HG02763 (cell line): Measurements from ENCODE around the gene TSPAN13.
"Not testable (repeated sequence)": the region's sequence is repeated elsewhere in the genome, so short reads cannot be mapped to it uniquely, and the experiment has no call there.

Source experiments
- ATAC-seq: cut with Tn5 transposase; IDR thresholded peaks from one replicate; pipeline ENCODE4 v1.9.1; 2021; ENCODE audit warnings: mild to moderate bottlenecking, moderate library complexity; ENCODE audit not compliant: unreplicated experiment

Gene TSPAN13

DNA sequence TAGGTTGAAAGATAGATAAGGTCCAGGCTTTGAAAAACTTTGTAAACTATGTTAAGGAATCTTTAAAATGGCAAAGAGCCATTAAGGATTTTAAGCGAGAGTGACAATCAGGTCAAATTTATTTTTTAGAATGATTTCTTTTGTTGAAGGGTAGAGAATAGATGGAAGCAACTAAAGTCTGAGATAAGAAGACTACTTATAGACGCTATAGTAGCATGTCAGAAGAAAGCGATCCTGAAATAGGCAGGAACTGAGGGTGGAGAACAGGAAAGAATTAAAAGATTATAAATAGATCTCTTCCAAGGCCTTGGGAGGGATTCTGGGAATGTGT, 13.0 kb upstream of the TSPAN13 start:
- no peak for ATAC-seq

DNA sequence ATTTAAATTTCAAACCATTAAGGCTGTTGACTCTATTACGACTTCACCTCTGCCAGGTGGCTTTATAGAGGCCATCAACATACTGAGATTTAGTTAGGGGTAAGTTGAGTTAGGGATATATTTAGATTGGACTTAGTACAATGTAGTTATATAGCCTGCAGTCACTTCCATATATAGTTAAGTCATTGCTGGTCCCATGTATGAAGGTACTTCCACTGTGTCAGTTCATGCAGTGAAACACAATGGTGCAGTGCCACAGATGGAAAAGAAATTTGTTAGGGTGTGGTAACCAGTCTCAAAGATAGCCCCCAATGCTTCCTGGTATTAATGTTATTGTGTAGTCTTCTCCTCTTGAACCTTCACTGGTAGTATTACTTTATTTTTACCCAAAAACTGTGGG, 12.6 kb upstream of the TSPAN13 start:
- no peak for ATAC-seq

DNA sequence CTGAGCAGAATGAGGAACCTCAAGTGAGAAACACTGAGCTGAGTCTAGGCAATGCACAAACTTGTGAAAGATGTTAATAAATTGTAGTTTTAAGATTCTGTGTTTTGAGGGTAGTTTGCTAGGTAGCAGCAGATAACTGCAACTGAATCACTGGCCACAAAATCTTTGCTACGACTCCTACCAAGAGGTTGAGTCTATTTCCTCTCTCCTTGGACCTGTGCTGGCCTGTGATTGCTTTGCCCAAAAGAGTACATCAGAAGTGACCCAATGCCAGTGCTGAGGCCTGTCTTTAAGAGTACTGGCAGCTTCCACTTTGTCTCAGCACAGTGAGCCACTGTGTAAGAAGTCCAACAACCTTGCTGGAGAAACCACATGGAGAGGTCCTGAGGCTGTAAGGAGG, 11.9 kb upstream of the TSPAN13 start:
- ATAC-seq, result no peak

DNA sequence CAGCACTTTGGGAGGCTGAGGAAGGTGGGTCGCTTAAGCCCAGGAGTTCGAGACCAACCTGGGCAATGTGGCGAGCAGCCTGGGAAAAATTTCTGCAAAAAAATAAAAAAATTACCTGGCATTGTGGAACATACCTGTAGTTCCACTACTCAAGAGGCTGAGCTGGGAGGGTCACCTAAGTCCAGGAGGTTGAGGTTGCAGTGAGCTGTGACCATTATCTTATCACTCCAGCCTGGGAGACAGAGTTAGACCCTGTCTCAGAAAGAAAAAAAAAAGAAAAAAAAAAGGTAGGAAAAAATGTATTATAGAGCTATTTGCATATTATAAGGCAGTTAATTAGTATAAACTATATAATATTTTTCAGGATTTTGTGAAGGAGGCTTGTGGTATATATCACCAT, 11.0 kb upstream of the TSPAN13 start:
- ATAC-seq, result no peak

DNA sequence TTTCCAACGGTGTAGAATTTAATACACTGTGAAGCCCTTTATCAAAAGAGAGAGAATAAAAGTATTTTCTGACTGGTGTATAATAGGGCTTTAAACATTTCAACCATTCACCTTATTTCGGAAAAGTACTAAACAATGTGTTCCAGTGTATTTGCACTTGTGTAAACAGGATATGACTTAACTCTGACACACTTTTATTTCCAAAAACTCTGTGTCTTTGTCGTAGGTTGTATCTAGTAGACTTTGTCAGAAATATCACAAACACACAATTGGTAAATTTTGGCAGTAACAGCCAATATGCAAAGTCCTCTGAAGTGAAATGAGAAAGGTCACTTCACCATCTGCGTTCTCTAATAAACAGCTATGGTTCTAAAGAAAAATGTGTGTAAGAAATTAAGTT, 10.3 kb upstream of the TSPAN13 start:
- no peak for ATAC-seq

DNA sequence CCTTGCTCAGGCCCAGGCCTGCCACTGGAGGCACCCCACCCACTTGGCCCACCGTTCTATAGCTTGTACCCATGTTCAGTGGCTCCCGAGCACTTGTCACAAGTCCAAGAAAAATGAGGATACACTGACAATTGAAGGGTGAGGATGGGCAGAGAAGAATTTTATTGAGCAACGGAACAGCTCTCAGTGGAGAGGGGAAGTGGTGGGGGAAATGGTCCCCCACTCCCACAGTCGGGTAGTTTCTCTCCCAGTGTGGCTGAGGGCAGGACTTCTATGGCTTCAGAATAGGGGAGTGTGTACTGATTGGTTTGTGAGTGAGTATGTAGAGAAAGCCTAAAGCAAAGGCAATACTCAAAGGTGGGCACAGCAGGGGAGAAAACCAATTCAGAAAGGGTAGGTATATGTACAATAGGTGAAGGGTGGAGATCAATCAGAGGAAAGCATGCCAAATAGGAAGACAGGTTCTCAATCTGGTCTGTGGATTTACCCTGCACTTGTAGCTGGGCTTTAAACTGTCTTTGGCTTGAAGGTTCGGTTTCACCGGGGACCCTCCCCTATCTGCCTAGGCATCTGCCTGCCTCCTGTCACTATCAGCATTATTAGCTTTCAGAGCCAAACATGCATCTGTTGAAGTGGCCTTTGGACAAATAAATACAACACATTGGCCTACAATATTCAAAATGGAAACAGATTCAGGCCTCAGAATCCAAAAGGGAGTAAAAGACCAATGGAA, 8.9 kb upstream of the TSPAN13 start:
- ATAC-seq, result no peak

DNA sequence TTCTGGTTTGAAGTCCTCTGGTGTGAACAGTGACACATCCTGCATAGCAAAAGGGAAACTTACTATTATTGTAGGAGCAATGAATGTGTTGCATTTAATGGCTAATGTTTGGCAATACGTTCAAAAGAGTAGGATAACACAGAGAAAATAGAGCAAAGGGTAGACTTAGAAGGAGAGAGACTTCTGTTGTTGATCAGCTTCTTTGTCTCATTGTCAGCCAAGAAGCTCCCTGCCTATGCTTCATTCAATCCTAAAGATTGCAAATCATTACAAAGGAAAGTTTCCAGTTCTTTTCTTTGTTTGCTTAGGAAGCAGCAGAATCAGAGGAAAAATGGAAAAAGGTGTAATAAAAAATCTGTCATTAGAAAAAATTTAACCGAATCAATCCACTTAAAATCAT, 7.9 kb upstream of the TSPAN13 start:
- no peak for ATAC-seq

DNA sequence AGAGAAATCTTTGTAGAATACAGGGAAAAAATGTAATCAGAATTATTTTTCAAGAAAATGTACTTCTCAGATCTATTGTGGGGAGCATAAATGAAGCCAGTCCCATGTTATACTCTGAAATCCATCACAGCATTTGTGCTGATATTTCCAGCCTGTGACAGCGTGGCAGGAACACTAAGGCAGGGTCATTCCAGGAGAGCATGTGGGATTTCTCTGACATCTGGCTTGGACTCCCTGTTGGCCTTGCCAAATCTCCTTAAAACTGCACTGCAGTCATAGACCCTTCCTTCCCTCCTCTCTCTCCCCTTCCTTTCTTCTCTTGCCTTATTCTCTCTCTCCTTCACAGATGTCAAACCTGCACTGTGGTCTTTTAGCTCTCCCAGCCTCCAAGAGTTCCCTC, 6.5 kb upstream of the TSPAN13 start:
- no peak for ATAC-seq

DNA sequence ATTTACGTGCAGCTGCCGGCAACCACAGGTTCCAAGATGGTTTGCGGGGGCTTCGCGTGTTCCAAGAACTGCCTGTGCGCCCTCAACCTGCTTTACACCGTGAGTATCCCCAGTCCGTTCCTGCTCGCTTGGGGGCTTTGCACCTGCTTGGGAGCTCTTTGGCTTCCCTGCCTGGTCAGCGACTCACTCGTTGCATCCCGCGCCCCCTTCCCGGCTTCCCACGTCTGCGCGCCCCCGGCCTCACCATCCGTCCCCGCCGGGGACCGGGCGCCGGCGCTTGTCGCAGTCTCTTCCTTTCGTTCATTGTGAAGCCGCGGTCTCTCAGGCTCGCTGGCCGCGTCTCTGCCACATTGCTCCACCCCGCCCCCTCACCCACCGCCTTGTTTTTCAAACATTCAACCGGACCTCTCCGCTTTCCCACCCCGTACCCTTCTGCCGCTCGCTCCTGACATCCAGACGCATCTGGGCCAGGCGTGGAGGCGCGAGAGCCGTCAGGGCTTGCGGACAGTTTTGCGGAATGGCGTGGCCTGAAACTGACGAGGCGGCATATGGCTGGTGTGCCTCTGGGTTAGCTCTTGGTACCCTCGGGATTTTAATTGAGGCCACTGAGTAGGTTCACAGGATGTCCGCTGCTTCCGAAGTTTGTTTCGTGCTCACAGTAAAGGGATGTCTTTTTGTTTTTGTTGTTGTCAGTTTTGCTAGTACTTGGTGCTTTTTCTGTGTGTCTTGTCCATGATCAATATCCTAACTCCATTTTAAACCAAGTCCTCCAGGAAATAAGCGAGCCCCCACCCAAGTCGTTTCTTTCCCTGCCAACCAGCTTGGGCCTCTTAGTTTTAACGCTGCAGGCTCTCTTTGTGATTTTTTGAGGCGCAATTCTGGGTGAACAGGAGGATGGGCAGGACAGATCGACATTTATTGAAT, 639 bp downstream of the TSPAN13 start:
- ATAC-seq, result no peak

DNA sequence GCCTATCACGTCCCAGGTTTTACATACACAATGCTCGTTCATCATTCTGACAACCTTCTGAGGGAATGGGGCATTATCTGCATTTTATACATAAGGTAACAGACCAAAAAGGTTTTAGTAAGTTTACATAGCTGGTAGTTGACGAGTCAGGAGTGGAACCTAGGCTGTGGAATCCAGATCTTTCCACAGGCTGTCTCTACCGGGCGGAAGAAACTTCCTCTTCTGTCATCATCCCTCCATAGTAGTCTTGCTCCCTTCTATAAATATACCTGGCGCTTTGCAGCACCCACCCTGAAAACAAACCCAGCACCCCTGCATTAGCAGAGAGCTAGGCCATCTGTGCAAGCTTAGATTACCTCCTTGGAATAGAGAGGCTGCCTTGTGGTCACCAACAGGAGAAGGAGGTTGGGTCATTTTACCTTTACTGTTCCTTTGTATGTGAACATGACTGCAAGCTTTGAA, 1.3 kb downstream of the TSPAN13 start:
- ATAC-seq, result no peak

DNA sequence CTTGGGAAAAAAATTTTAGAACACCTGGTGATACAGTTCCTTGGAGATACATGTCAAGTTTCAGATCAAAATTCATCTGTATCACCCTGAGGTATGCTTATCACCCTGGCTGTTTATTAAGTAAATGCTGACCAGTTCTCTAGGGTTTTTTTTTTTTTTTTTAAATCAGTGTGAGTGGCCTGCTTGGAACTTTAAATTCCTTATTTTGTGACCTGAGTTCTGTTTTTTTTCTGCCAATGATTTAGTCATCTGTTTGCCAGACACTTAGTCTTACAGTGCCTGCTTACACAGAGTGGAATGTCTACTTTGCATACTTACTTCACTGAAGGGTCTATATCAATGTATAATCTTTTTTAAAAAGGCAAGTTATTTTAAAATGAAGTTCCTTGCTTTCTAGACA, 1.8 kb downstream of the TSPAN13 start:
- no peak for ATAC-seq

DNA sequence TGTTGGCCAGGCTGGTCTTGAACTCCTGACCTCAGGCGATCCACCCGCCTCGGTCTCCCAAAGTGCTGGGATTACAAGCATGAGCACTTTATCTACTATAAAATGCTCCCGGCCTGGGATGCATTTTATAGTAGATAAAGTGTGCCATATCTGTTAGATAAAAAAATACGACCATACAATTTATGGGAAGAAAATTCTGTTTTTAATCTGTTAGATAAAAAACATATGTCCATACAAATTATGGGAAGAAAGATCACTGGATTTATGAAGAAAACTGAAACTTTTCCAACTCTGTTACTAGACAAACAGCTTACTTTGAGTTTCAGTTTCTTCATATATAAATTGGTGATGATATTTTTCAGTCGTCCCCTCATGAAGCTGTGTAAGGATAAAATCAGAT, 4.5 kb downstream of the TSPAN13 start:
- no peak for ATAC-seq

DNA sequence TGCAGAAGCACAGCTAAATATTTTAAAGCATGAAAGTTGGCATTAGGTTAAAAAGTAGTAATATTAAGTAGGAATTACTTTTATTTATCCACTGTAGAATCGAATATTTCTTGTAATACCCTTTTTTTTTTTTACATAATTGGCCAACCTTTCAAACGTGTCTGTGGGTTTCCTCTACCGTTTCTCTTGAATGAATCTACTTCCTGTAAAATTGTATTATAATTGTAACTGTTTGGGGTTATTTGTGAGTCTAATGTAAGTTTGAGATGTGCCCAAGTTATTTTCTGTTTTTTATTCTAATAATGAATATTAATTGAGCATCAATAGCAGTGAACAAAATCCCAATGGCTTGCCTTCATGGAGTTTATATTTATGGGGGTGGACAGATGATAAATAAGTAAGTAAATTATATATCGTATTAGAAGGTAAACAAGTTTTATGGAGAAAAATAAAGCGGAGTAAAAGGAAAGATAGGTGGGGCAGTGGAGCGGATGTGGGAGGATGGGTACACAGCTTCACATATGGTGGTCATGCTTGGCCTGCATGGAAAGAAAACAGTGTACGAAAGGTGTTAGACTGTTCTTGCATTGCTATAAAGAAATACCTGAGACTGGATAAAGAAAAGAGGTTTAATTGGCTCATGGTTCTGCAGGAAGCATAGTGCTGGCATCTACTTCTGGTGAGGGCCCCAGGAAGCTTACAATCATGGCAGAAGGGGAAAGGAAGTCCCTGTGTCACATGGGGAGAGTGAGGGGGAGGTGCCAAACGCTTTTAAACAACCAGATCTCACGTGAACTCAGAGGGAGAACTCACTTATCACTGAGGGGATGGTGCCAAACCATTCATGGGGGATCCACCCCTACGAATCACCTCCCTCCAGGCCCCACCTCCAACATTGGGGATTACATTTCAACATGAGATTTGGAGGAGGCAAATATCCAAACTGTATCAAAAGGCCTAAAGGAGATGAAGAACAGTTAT, 5.4 kb downstream of the TSPAN13 start:
- ATAC-seq, result no peak

DNA sequence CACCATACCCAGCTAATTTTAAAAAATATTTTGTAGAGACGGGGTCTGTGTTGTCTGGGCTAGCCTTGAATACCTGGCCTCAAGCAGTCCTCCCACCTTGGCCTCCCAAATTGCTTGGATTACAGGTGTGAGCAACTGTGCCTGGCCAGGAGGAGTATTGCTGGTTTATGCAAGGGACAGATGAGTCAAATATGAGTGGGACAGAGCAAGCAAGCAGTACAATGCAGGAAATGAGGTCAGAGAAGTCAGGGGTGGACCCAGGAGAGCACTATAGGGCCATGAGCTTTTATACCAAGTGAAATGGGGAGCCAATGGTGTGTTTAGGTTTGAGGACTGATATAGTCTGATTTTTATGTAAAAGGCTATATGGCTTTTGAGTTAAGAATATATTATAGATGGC, 6.3 kb downstream of the TSPAN13 start:
- no peak for ATAC-seq

DNA sequence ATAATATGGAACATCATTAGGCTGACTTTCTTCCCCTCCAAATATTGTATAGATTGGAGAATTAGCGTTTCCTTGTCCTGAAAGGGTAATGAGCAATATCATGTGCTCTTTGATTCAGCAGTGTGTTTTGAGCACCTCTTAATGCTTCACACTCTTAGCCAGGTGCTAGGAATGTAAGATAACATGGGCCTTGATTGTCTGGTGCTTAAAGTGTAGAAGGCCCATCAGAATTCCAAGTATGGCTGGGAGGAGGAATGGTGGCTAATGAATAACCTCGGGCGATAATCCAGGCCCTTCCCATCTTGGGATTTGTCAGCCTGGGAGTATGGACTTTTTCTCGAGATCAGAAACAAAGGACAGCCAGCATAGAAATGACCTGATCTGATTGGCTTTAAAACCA, 8.6 kb downstream of the TSPAN13 start:
- ATAC-seq, result no peak

DNA sequence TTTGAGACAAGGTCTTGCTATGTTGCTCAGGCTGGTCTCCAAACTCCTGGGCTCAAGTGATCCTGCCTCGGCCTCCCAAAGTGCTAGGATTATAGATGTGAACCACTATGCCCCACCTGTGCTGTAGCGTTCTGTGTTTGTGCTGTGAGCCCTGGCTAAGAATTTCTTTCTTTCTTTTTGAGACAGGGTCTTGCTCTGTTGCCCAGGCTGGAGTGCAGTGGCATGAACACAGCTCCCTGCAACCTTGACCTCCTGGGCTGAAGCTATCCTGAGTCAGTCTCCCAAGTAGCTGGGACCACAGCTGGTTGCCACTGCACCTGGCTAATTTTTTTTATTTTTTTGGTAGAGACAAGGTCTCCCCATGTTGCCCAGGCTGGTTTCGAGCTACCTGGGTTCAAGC, 11.4 kb downstream of the TSPAN13 start:
- no peak for ATAC-seq

DNA sequence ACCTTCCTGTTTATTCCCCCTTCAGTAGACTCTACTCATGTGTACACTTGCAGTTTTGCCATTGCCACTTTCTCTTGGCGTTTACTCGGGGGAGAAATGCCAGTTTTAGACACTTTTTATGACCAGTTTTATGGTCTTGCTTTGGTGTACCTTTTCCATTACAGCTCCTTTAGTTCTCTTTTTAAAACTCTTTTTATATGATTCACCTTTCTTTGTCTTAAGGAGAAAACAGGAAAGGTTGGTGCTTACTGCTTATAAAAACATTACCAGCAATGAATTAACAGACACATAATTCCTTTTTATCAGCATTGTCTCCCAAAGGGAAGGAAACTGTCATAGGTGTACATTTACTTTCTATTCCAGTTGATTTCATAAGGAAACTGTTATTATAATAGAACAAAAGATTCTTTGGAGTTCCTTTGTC, 11.9 kb downstream of the TSPAN13 start:
- no peak for ATAC-seq

DNA sequence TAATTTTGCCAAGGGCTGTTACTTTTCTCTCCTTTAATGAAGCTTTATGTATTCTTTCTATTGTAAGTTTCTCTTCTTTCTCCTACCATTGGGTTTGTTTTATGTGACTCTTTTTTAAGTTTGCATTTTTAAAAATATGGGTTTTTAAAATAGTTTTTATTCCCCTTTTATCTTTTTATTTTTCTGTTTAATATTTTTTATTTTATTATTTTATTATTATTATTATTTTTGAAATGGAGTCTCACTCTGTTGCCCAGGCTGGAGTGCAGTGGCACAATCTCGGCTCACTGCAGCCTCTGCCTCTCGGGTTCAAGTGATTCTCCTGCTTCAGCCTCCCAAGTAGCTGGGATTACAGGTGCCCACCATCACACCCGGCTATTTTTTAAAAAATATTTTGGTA, 16.4 kb downstream of the TSPAN13 start:
- ATAC-seq, result not testable (repeated sequence)

DNA sequence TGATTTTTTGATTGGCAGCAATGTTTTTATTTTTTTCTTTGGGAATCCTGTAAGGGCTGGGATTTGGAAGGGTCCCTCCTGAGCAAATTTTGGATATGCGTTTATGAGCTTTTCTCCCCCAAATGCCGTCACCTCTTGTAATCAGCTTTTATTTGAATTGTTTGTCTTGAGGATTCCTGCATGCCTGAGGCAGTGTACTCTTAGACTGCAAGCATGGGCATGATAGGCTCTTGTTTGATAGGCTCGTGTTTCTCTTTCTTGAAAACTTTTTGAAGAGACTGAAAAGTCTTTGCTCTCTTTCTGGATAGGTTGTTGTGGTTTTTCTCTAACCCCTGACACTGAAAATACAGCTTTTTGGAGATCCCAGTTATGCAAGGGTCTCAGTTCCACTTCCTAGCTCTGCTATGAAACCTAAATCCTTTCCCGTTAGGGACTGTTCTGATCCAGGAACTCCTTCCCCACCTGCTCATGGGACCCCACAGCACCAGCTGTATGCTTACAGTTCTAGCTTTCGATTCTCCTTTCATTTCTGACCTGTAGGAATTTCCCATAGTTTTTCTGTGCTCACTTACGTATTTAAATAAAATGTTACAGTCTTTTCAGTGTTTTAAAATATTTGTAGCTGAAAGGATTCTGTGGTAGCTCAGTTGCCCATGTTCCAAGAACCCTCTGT, 17.2 kb downstream of the TSPAN13 start:
- no peak for ATAC-seq

DNA sequence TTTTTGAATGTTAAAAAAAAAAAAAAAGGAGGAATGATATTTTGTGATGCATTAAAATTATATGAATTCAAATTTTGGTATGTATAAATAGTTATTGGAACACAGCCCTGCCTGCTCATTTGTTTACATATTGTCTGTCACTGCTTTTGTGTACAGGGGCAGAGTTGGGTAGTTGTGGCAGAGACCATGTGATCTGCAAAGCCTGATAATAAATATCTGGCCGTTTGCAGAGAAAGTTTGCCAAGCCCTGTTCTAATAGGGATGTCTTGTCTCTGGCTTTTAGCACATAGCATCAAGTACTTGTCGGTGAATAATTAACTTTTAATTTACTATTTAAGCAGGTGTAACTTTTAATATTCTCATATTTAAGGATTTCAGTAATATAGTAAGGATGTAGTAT, 19.8 kb downstream of the TSPAN13 start:
- no peak for ATAC-seq

DNA sequence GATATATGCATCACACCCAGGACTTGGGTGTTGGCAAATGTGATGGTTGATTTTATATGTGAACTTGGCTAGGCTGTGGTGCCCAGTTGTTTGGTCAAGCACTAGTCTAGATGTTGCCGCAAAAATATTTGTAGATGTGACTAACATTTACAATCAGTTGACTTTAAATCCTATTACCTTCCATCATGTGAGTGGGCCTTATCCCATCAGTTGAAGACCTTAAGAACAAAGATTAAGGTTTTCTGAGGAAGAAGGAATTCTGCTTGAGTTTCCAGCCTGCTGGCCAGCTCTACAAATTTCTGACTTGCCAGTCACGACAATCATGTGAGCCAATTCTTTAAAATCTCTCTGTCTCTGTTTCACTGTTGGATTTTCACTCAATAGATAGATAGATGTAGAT, 20.3 kb downstream of the TSPAN13 start:
- ATAC-seq, result no peak
